Keratinocyte (primary cell): Measurements from ENCODE around the gene ACOXL.

Experiments
- EZH2 ChIP-seq: IDR thresholded peaks from one replicate; pipeline ENCODE4 v1.6.1; 2012; ENCODE audit warnings: inconsistent platforms, mild to moderate bottlenecking, low read length, moderate library complexity
- TF ChIP-seq, protein P1 (sequence below), 3 experiments: IDR thresholded peaks in 1 of 3; conservative IDR thresholded peaks in 1 of 3; optimal IDR thresholded peaks in 1 of 3; 2 replicates in 2 of 3; 3 replicates in 1 of 3; pipeline versions ENCODE3 to v1.5.1; 2011; ENCODE audit warnings: low read length in 3 of 3, mild to moderate bottlenecking in 3 of 3, moderate library complexity in 2 of 3, control low read depth in 1 of 3, inconsistent platforms in 1 of 3; ENCODE audit not compliant: insufficient read depth in 2 of 3; ENCODE audit errors: extremely low read depth in 1 of 3

DNA sequence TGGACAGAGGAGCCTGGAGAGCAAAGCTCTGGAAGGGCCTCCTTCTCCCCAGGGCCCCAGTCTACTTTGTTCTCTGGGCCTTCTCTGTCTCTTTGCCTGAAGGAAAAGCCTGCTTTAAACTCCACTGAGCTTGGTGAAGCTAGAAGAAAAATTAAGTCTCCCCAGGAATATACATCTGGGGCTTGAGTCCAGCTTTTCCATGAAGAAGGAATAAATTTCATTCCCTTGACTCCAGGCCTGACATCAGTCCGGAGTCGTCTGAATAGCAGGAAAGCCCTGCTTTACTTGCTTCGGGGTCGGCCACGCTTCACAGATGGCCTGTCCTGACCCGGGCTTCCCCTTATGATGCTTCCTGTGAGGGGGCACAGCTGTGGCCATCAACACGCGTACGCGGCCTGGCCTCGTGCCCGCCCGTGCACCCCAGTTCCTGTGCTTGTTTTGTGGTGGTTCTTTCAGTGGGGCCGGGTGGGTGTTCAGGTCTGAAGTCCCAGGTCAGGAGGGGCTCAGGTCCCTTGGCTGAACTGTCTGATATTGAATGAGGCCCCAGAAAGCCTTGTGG lies 73.6 kb downstream of the ACOXL start:
- TF ChIP-seq, protein P1, sequence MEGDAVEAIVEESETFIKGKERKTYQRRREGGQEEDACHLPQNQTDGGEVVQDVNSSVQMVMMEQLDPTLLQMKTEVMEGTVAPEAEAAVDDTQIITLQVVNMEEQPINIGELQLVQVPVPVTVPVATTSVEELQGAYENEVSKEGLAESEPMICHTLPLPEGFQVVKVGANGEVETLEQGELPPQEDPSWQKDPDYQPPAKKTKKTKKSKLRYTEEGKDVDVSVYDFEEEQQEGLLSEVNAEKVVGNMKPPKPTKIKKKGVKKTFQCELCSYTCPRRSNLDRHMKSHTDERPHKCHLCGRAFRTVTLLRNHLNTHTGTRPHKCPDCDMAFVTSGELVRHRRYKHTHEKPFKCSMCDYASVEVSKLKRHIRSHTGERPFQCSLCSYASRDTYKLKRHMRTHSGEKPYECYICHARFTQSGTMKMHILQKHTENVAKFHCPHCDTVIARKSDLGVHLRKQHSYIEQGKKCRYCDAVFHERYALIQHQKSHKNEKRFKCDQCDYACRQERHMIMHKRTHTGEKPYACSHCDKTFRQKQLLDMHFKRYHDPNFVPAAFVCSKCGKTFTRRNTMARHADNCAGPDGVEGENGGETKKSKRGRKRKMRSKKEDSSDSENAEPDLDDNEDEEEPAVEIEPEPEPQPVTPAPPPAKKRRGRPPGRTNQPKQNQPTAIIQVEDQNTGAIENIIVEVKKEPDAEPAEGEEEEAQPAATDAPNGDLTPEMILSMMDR (optimal IDR thresholded peaks at IDR 0.05 in 1 of 3, IDR thresholded peaks at IDR 0.05 in 1 of 3, conservative IDR thresholded peaks at IDR 0.05 in 1 of 3; ENCODE audit: extremely low read depth in 1 of 3, insufficient read depth in 2 of 3, low read length in 3 of 3): no peak
- TF ChIP-seq EZH2: no peak
